Tongue (tissue), 2 donors: ENCODE data around the gene SNED1. TPM values are rescaled to one million over a fixed set of nuclear protein-coding genes. Genes with fewer than 3 reads are reported as not detected.

Experiments used
- DNase-seq: peaks from one replicate; pipeline ENCODE4 v3.0.0-alpha.2; 2015
- total RNA-seq: library from RNA; depleted of rRNA; stranded (reverse); fragments of >200 nt; gene quantifications from one replicate; pipeline ENCODE4 v1.2.3, GENCODE V29; 2014

The SNED1 gene
- total RNA-seq, 1 donor from 2014 or later: 15.0 TPM

DNA sequence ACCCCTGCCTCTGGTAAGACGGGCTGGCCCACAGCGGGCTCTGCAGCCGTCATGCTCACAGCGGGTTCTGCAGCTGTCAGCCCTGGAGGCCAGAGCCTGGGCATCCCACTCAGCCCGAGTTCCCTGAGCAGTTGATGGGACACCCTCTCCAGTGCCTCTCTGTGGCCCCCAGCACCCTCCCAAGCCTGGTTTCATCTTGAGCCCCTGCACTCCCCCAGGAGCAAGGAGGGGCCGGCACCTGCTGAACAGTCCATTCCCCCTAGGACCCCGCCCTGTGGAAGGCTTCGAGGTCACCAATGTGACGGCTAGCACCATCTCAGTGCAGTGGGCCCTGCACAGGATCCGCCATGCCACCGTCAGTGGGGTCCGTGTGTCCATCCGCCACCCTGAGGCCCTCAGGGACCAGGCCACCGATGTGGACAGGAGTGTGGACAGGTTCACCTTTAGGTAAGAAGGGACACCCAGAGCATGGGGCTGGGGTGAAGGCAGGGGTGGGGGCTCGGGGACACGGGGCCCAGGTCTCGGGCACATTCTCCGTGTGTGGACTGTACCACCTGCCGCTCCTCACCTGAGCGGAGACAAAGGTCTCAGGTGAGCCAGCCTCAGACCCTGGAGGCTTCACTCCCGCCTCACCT, 69.2 kb downstream of the SNED1 start:
- no peak for DNase-seq

DNA sequence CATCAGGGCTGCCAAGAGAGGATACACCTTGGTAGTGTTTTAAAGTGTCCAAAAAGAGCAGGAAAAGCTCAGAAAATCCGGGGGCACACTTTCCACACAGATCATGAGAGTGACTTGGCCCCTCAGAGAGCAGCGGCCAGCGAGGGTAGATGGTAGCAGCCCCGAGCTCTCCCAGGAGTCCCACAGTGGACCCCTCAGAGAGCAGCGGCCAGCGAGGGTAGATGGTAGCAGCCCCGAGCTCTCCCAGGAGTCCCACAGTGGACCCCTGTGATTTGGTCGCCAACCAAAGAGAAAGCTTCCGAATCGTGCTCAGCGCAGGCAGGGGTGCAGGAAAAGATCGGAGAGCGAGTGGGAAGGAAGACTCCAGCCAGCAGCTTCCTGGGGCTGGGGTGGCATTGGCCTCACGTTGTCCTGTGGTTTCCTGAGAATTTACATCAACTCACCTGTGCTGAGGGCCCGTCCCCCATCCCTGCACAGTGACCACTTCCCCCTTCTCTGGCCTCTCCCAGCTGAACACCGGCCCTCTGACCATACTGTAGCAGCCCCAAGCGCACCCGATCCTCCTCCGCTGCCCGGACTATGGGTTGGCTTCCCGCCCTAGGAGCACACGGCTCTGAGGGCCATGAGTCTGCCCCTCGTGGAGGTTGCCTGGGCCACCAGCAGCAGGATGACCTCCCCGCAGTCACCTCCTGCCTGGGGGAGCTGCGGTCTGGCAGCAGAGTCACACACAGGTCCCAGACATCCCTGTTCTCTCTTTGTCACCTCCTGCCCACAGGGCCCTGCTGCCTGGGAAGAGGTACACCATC, 69.9 kb downstream of the SNED1 start:
- no peak for DNase-seq

DNA sequence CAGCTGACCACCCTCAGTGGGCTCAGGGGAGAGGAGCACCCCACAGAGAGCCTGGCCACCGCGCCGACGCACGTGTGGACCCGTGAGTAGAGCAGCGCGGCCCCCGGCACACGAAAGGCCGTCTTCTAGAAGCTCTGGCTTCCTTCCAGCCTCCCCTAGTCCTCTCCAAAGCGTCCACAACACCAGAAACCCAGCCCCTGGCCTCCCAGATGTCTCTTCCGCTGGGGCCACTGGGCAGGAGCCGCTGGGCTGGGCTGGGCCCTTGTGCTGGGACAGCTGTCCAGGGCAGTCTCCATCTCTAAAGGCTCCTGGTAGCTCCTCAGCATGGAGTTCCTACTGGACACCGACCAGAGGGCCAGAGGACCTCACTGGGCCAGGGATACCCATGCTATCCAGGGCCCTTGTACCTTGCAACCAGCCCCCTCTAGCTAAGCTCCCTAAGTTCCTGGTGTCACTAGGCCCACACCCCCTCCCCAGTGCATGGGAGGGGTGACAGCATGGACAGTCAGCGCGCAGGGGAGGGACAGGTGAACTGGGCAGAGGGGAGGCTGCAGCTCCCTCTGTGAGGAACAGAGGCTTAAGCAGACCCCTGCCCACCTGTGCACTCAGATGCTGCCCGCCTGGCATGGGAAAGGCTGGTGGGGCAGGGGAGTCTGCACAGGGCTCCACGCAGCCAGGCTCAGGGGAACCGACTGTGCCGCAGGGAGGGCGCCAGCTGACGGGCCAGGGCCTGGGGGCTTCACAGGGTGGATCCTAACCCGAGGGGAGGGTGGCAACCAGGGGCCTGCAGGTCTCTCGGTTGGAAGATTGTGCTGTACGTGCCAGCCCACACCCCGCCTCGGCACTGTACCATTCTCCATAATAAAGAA, 70.8 kb downstream of the SNED1 start:
- no peak for DNase-seq

DNA sequence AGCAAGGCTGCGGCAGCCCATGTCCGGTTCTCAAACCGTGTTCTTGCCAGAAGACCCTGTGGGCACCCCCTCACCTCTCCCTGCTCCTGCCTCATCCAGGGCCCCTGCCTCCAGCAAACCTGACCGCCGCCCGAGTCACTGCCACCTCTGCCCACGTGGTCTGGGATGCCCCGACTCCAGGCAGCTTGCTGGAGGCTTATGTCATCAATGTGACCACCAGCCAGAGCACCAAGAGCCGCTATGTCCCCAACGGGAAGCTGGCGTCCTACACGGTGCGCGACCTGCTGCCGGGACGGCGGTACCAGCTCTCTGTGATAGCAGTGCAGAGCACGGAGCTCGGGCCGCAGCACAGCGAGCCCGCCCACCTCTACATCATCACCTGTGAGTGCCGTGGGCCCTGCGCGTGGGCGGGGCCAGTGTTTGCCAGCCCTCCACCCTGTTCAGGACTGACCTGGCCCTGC, 71.4 kb downstream of the SNED1 start:
- DNase-seq: no peak

DNA sequence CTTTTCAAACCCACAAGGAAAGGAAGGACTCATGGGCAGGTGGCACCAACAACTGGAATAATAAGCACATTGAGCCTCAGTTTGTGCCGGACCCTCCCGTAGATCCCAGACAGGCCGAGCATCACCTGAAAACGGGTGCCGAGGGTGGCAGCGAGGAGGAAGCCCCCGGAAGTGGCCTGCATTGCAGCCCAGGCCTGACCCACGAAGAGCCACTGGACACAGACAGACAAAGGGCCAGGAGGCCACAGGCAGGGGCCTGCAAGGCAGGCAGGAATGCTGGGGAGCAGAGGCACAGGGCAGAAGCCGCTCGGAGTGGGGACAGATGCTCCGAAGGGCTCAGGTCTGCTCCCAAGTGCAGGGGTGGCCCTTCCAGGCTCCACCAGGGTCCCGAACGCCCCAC, 71.9 kb downstream of the SNED1 start:
- no peak for DNase-seq

DNA sequence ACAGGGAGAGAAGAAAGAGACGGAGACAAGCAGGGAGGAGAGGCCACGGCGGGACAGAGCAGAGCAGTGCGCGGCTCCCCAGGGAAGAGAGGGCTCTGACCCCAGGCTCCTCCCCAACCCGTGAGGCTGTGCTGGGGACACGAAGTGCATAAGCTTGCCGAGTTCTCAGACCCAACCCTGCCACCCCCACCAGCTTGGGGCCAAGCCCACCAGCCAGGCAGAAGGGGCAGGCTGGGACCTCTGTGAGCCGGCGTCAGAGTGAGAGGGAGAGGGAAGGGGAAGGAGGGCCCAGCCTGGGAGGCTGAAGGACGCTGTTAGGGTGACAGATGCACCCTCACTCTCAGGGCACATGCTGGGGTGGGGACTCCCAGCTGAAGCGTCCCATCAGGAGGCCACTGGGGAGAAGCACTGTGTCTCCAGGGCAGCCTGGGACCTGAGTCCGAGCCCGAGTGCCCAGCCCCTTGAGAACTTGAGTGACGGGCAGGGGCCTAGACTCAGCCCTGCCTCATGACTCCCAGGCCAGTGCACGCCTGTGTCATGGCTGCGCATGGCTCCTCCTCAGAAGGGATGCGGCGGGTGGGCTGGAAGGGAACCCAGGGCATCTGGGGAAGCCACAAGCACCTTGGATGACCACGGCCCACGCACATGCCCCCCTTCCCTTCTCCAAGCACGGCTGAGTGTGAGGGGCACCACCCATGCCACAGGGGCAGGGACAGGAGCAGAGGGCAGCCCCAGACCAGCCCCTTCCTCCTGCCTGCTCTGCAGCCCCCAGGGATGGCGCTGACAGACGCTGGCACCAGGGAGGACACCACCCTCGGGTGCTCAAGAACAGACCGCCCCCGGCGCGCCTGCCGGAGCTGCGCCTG, 72.6 kb downstream of the SNED1 start:
- no peak for DNase-seq

DNA sequence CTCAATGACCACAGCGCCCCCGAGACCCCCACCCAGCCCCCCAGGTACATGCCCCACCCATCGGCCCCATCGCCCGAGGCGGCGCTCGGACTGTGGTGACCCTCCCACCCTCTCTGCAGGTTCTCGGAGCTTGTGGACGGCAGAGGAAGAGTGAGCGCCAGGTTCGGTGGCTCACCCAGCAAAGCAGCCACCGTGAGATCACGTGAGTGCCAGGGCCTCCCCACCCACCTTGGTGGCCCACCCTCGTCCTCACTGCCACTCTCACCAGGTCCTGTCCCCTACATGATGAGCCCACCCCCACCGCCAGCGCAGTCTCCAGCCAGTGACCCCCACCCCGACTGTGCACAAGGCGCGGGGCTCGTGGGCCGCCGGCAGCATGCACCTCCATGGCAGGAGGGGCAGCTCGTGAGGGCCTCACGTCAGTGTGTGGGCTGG, 73.3 kb downstream of the SNED1 start:
- DNase-seq: no peak

DNA sequence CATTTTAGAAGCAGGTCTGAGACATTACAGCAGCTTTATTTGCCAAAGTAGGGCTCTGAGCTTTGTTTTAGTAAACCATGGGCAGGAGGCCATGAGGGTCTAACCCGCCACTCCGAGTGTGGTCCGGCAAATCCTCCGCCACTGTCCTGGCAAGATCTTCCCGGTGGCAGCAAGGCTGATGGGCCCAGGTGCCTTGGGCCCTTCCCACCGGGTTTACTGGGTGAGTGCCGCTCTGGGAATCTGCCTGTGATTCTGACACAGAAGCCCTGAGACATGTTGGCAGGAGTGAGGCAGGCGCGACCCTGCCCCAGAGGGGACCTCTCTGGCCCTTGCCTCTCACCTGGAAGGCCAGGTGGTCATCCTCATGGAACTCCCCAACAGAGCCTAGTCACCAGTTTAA, 73.7 kb downstream of the SNED1 start:
- no peak for DNase-seq

DNA sequence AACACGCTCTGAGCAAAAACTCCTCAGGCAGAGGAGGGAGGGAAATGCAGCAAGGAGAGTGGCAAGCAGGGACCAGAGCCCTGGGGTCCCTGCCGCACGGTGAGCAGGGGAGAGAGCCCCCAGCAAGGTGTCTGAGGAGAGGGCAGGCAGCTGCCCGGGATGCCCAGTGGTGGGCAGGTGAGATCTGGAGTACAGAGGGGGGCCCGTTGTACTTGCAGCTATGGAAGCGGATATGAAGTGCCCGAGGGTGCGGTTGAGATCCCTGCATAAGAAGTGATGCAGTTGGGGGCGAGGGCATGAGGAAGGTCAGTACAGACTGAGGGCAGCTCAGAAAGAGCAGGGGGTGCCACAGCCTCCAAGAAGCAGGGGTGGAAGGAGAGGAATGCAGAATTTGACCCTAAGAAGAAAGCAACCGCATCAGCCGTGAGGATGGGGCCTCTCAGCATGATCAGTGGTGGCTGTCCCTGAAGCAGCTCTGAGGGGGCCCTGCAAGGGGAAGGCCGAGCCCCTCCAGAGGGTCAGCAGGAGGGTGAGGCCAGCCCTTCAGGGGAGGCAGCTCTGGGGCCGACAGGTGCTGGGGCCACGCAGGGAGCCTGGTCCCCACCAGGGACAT, 74.2 kb downstream of the SNED1 start:
- no peak for DNase-seq

DNA sequence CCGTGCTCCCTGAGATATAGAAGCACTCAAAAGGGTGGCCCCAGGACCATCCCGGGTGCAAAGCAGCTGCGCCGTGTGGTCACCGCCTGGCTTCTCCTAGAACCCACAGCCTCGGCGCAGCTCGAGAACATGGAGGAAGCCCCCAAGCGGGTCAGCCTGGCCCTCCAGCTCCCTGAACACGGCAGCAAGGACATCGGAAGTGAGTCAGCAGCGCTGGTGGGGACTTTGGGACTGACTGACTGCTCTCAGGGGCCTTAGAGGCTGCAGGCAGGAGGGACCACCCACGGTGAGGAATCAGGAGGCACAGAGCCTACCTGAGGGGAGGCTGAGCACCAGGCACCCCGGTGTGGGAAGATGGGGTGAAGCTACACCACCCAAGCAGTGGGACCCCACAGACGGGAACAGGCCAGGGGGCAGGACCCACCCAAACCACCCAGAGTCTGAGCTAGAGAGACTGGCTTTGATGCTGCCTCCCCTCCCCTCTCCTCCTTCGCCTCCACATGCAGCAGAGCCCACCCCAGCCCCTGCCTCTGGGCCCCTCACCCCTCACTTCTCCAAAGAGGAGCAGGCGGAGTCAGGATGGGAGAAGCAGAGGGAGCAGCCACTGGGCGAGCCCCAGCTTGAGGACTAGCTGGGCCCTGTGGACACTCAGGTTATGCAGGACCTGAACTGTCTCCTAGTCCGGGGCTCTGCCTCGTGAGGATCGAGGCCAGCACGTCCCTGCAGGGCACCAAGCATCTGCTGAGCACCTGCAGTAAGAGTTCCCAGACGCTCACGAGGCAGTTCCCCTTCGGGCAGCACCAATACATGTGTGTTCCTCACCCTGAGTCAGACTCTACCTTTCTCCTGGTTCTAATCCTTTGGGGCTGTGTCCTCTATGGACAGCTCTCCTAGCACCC, 75.0 kb downstream of the SNED1 start:
- DNase-seq: no peak

DNA sequence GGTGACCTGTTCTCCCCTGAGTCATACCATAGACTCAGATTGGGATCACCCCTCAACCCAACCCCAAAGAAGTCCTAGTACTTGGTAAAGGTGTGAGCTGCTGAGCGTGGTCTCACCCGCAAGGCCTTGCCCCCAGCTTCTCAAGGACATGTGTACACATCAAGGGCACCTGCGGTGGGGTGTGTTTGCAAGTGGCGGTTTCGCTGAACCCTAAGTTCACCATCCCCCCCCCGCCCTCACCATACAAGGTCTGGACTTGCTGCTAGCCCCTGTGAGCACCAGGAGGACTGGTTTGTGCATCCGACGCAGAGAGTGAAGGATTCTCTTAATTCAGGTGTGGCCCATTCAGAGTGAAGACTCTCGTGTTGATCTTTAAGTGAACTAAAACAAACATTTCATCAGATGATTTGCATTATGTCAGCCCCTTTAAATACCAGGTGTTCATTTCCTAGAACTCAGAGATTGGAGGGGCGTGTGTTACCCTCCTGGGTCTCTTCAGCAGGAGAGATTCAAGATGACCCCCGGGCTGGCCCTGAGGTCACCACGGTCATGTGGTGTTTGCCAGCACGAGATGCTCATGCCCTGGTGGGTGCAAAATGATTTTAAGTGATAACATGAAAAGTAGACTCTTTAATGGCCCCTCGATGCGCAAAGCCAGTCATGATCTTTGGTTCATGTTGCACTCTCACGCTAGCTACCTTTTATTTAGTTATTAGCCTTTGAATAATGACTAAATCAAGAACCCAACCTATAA, 75.8 kb downstream of the SNED1 start:
- peak; percentile 24 for DNase-seq

DNA sequence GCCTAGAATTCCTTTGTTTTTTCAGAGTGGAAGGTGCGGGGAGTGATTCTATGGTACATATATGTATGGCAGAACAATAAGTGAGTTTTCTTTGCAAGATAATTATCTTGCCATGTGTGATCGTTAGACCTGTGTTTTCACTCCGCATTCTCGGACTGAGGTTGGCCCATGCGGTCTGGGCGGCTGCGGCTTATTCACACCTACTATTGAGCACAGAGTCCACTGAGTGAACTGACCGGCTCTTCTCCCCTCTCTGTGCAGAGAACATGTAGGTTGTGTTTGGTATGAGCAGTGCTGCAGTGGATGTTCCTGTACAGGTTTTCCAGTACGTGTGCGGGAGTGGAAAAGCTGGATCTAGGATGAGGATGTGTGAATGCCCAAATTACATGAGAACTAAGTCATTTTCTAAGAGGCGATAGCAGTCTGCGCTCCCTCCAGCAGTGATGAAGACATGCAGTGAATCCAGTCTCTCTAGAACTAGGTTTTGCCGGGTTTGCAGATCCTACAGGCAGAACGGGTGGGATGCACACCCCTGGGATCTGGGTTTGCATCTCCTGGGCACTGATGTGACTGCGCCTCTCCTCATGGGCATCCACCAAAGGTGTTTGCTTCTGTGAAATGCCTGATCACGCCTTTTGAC, 76.6 kb downstream of the SNED1 start:
- DNase-seq: no peak

DNA sequence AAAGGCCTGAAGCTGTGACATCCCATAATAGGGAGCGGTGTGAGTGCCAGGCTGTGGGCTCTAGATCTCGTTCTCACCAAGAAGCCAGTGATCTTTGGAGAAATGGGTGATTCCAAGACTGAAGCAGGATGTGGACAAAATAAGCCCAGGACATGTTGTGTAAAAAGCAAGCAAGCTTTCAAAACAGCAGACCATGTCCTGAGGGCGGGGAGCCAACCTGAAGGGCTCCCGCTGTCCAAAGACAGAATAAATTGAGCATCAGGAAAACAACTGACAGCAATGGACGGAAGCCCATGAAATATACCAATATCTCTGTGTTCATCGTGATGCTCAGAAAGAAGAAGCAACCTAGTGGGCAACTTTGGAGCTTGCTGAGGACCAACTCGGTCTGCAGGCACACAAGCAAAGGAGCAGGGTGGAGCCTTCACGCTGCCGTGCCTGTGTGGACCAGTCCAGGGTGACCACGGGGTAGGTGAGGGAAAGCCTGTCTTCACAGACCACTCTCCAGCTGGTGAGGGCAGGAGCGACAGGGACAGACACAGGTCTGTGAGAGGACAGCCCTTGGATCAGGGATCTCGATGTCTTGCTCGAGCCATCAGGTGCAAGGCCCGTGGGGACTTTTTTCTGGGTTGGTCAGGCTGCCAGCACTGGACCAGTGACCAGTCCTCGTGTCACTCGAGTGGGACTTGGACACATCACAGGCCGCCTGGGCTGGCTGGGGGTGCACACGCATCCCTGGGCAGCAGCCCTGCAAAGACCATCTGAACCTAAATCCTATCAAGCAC, 82.2 kb downstream of the SNED1 start:
- DNase-seq: no peak

DNA sequence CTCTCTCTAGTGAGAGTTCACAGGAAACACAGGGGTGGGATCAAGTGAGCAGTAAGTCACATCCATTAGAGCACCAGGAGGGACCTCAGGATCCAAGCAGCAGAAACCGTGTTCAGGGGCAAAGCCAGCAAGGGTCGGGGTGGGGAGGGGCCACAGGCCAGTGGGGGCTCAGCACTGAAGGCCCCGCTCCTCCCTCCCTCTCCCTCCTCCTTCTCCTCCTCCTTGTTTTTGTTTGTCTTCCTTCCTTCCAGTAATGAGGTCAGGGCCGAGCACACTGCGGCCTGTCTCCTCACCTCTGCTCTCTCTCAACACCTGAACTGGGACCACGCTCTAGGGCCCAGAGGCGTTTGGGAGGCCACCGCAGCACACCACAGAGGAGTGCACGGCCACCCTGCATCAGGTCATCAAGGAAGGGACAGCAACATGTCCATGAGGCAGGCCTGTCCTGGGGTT, 82.8 kb downstream of the SNED1 start:
- DNase-seq: no peak

DNA sequence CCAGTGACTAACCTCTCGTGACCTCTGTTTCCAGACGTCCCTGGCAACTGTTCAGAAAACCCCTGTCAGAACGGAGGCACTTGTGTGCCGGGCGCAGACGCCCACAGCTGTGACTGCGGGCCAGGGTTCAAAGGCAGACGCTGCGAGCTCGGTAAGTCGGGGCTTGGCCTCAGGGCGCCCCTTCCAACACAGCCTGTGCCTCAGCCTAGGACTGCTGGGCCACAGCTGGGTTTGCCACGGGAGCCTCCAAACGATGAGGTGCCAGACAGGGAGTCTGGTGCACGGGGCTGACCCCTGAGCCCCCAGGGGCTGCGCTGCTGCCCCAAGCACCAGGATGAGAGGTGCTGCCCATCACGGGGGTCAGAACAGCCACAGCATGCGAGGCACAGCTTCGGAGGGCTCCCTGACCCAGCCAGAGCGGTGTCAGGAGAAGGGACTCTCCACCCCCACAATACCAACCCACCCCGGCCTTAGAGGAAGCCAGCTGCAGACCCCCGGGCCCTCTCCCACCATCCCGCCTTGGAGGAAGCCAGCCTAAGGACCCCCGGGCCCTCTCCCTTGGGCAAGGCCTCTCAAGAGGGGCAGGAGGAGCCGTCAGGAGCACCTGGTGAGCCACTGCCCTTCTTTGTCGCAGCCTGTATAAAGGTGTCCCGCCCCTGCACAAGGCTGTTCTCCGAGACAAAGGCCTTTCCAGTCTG, 83.4 kb downstream of the SNED1 start:
- no peak for DNase-seq

DNA sequence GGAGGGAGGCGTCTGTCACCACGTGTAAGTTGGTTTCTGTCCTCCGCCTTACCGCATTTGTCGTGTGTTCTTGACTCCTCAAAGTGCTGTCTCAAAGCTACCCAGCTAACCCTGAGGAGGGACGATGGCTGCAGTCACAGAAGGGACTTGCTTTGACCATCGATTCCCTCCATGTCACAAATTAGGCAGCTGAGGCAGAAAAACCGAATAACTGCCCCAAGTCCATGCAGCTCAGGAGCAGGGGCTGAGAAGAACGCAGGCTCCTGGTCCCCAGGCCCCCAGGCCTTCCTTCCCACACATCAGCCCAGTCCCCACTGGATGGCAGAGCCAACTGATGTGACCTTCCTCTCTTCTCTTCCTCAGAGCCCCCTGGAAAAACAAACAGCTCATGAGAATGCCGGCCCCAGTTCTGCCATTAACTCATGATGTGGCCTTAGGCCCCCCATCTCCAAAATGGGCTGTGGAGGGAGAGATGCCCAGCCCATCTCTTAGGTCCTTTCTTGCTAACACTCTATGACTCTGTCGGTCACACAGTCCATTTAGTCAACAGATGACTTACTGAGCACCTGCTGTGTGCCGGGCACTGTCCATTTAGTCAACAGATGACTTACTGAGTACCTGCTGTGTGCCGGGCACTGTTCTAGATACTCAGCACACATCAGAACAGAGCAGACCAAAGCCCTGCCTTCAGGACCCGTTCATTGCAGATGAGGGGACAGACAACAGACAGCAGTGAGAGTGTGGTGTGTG, 84.1 kb downstream of the SNED1 start:
- DNase-seq: no peak

DNA sequence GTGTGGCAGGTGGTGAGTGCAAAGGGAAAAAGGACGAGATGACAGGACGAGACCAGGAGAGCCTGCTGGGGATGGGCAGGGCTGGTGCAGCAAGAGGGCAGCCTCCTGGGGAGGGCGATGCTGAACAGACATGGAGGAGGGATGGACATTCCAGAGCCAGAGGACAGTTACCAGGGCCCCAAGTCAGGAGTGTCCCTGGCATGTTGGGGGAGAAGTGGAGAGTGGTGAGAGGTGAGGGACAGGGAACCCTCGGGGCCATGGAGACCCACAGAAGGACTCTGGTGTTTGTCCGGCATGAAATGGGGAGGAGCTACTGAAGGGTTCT, 84.6 kb downstream of the SNED1 start:
- DNase-seq: no peak
